ENCODE data around the gene CLINT1.

DNA sequence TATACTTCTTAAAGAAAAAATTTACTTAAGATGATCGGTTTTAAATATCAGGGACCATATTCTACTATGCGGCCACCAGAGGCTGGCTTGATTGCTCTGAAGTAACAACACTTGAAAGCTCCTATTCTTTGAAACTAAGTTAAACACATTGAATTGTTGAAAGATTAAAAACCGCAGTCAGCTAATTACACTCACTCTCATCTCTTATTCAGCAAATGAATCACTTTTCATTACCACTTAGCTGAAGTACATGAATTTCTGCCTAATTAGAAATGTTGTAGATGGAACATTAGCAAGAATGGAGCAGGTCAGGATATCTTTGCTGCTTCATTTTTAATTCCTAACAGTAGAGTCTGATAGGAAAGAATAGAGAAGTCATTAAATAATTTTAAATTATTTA lies 73.1 kb downstream of the CLINT1 start:
- TF ChIP-seq, protein P1, sequence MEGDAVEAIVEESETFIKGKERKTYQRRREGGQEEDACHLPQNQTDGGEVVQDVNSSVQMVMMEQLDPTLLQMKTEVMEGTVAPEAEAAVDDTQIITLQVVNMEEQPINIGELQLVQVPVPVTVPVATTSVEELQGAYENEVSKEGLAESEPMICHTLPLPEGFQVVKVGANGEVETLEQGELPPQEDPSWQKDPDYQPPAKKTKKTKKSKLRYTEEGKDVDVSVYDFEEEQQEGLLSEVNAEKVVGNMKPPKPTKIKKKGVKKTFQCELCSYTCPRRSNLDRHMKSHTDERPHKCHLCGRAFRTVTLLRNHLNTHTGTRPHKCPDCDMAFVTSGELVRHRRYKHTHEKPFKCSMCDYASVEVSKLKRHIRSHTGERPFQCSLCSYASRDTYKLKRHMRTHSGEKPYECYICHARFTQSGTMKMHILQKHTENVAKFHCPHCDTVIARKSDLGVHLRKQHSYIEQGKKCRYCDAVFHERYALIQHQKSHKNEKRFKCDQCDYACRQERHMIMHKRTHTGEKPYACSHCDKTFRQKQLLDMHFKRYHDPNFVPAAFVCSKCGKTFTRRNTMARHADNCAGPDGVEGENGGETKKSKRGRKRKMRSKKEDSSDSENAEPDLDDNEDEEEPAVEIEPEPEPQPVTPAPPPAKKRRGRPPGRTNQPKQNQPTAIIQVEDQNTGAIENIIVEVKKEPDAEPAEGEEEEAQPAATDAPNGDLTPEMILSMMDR (IDR thresholded peaks at IDR 0.05; ENCODE audit: low read depth, low read length), result no peak
- TF ChIP-seq EZH2phosphoT487 (IDR thresholded peaks at IDR 0.05; ENCODE audit: low read depth), result no peak
